Neutrophil (primary cell): ENCODE results near the gene ACTG1.

Experiments used
- H3K27ac ChIP-seq: fragments of 200-600 bp; sonication (generic); 2 replicates; pipeline ENCODE4 v1.5.1; 2016; ENCODE audit warnings: mild to moderate bottlenecking, moderate library complexity
- H3K27me3 ChIP-seq: fragments of 200-600 bp; sonication (generic); 2 replicates; pipeline ENCODE4 v1.6.0; 2016; ENCODE audit warnings: mild to moderate bottlenecking
- H3K36me3 ChIP-seq: fragments of 200-600 bp; sonication (generic); 2 replicates; pipeline ENCODE4 v1.5.1; 2017
- H3K4me1 ChIP-seq, 2 experiments: fragments of 200-600 bp in 1 of 2; sonication (generic) in 1 of 2; 1 replicate in 1 of 2; 2 replicates in 1 of 2; pipeline versions ENCODE4 v1.5.1 to v1.6.1; 2013 to 2016; ENCODE audit warnings: low read depth in 1 of 2, low read length in 1 of 2, mild to moderate bottlenecking in 1 of 2, moderate library complexity in 1 of 2; ENCODE audit not compliant: control insufficient read depth in 1 of 2, insufficient read depth in 1 of 2
- H3K4me3 ChIP-seq, 2 experiments: fragments of 200-600 bp in 1 of 2; sonication (generic) in 1 of 2; 1 replicate in 1 of 2; 2 replicates in 1 of 2; pipeline ENCODE4 v1.5.1; 2013 to 2016; ENCODE audit warnings: low read depth in 1 of 2, low read length in 1 of 2, mild to moderate bottlenecking in 1 of 2, moderate library complexity in 1 of 2
- H3K9me3 ChIP-seq: fragments of 200-600 bp; sonication (generic); 2 replicates; pipeline ENCODE4 v1.5.1; 2016
- TF ChIP-seq, protein P1 (sequence below): fragments of 200-600 bp; sonication (generic); IDR thresholded peaks from 2 replicates; pipeline ENCODE4 v1.5.1; 2016; ENCODE audit warnings: antibody characterized with exemption

Gene ACTG1

DNA sequence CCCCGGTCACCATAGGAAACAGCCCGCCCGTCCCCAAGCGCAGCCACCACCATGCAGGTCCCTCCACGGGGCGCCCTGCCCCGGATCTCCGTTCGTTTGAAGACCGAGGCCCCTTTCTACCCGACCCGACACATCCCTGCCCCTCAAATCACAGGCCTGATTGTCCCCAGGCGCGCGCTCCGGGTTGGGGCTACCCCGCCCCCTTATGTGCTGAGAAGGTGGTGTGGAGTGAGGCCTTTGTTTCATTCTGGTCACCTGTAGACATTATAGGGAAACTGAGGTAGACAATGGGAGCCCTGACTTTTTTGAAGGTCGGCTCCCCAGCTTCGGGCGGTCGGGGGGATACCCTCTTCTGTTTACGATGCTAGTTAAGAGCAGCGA lies 763 bp upstream of the ACTG1 start:
- Histone ChIP-seq H3K4me3 (peak overlapping the region; percentile 88 to 100), H3K4me1 (peaks cover 70 to 81% of the 10 kb centered on the region in 2 experiments)
- TF ChIP-seq, protein P1, sequence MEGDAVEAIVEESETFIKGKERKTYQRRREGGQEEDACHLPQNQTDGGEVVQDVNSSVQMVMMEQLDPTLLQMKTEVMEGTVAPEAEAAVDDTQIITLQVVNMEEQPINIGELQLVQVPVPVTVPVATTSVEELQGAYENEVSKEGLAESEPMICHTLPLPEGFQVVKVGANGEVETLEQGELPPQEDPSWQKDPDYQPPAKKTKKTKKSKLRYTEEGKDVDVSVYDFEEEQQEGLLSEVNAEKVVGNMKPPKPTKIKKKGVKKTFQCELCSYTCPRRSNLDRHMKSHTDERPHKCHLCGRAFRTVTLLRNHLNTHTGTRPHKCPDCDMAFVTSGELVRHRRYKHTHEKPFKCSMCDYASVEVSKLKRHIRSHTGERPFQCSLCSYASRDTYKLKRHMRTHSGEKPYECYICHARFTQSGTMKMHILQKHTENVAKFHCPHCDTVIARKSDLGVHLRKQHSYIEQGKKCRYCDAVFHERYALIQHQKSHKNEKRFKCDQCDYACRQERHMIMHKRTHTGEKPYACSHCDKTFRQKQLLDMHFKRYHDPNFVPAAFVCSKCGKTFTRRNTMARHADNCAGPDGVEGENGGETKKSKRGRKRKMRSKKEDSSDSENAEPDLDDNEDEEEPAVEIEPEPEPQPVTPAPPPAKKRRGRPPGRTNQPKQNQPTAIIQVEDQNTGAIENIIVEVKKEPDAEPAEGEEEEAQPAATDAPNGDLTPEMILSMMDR: no peak

DNA sequence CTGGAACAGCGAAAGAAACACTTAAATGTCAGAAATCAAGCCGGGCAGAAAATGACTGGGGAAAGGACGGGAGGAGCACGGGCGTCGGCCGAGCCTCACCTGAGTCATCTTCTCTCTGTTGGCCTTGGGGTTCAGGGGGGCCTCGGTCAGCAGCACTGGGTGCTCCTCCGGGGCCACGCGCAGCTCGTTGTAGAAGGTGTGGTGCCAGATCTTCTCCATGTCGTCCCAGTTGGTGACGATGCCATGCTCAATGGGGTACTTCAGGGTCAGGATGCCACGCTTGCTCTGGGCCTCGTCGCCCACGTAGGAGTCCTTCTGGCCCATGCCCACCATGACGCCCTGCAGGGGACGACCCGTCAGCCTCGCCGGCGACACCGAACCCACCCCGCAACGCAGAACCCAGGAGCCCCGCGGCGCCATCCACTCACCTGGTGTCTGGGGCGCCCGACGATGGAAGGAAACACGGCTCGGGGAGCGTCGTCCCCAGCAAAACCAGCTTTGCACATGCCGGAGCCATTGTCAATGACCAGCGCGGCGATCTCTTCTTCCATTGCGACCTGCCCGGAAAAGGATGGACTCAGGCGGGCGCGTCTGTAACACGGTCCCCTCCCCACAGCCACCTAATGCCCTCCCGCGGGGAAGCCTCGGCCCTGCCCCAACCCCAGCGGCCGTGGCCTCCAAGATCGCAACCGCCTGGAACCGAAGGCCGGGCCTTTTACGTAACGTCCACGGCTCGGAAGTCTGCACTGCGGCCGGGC lies 616 bp downstream of the ACTG1 start:
- H3K4me3 ChIP-seq: peak overlapping the region; percentile 88 to 100
- H3K36me3 ChIP-seq: peaks cover 41% of the 10 kb centered on the region
- no peaks in the 10 kb centered on the region for H3K27me3 ChIP-seq
- H3K9me3 ChIP-seq: no peaks in the 10 kb centered on the region
- H3K4me1 ChIP-seq: peaks cover 62 to 70% of the 10 kb centered on the region in 2 experiments
- TF ChIP-seq, protein P1: no peak
- peak overlapping the region; percentile 95 for H3K27ac ChIP-seq

More for the DNA sequence above, 763 bp upstream of the ACTG1 start:
- no peaks in the 10 kb centered on the region for H3K9me3 ChIP-seq
- peak overlapping the region; percentile 95 for H3K27ac ChIP-seq
- peaks cover 41% of the 10 kb centered on the region for H3K36me3 ChIP-seq
- peaks cover 7% of the 10 kb centered on the region for H3K27me3 ChIP-seq

DNA sequence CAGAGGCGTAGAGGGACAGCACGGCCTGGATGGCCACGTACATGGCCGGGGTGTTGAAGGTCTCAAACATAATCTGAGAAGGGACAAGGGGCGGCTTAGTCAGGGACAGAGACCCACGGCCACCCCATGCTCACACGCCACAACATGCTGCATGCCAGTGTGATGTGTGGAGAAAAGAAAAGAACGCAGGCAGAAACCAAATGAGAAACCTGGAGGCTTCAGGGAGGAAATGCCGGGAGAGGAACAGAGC lies 1.1 kb downstream of the ACTG1 start:
- peak overlapping the region; percentile 88 to 100 for H3K4me3 ChIP-seq
- peak overlapping the region; percentile 95 for H3K27ac ChIP-seq
- peaks cover 57 to 65% of the 10 kb centered on the region in 2 experiments for H3K4me1 ChIP-seq
- H3K9me3 ChIP-seq: no peaks in the 10 kb centered on the region
- TF ChIP-seq, protein P1: no peak
- H3K27me3 ChIP-seq: no peaks in the 10 kb centered on the region
- H3K36me3 ChIP-seq: peaks cover 41% of the 10 kb centered on the region

DNA sequence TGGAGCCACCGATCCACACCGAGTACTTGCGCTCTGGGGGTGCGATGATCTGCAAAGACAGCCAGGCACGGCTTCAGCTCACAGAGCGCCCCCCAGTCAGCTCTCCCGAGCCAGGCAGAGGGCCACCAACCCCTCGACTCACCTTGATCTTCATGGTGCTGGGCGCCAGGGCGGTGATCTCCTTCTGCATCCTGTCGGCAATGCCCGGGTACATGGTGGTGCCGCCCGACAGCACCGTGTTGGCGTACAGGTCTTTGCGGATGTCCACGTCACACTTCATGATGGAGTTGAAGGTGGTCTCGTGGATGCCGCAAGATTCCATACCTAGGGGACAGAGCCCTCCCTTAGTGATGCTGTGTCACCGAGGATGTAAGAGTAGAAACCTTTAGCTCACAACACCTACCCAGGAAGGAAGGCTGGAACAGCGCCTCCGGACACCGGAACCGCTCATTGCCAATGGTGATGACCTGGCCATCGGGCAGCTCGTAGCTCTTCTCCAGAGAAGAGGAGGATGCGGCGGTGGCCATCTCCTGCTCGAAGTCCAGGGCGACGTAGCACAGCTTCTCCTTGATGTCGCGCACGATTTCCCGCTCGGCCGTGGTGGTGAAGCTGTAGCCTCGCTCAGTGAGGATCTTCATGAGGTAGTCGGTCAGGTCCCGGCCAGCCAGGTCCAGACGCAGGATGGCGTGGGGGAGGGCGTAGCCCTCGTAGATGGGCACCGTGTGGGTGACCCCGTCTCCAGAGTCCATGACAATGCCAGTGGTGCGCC lies 1.6 kb downstream of the ACTG1 start:
- TF ChIP-seq, protein P1: no peak
- peak overlapping the region; percentile 88 to 100 for H3K4me3 ChIP-seq
- peak overlapping the region; percentile 95 for H3K27ac ChIP-seq
- peaks cover 41% of the 10 kb centered on the region for H3K36me3 ChIP-seq
- H3K4me1 ChIP-seq: peaks cover 52 to 60% of the 10 kb centered on the region in 2 experiments
- no peaks in the 10 kb centered on the region for H3K9me3 ChIP-seq
- no peaks in the 10 kb centered on the region for H3K27me3 ChIP-seq

DNA sequence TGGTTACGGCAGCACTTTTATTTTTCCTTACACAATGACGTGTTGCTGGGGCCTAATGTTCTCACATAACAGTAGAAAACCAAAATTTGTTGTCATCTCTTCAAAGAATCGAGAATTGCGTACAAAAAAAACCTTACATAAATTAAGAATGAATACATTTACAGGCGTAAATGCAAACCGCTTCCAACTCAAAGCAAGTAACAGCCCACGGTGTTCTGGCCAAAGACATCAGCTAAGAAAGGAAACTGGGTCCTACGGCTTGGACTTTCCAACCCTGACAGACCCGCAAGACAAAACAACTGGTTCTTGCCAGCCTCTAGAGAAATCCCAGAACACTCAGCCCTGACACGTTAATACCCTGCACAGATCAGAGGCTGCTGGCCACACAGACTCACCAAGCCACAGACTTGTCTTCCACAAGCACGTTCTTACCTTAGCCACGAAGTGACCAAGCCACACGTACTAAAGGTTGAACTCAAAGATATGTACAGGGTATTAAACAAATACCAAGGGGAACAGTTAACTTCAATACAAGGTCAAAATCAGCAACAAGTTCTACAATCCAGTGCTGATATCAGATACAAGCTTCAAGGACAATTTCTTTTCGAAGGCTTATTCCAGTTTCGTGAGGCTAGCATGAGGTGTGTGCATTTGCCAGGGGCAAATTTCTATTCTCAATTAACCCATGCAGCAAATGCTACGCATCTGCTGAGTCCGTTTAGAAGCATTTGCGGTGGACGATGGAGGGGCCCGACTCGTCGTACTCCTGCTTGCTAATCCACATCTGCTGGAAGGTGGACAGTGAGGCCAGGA lies 2.4 kb downstream of the ACTG1 start:
- peaks cover 44 to 52% of the 10 kb centered on the region in 2 experiments for H3K4me1 ChIP-seq
- H3K9me3 ChIP-seq: no peaks in the 10 kb centered on the region
- peak overlapping the region; percentile 88 to 100 for H3K4me3 ChIP-seq
- TF ChIP-seq, protein P1: no peak
- H3K27ac ChIP-seq: peak overlapping the region; percentile 95
- peaks cover 41% of the 10 kb centered on the region for H3K36me3 ChIP-seq
- H3K27me3 ChIP-seq: no peaks in the 10 kb centered on the region
